MM.1S (cell line): Measurements from ENCODE around the gene PTPRN2.

ENCODE experiments used
- EZH2 ChIP-seq: fragments of 300-600 bp; sonication (generic); optimal IDR thresholded peaks from 2 replicates; pipeline ENCODE3; 2017; ENCODE audit warnings: low read depth, mild to moderate bottlenecking, antibody characterized with exemption, low read length, mixed read lengths
- EZH2phosphoT487 ChIP-seq: fragments of 300-600 bp; sonication (generic); IDR thresholded peaks from 2 replicates; pipeline ENCODE4 v1.6.1; 2018; ENCODE audit warnings: antibody characterized with exemption, low read length
- TF ChIP-seq, protein P1 (sequence below): fragments of 300-600 bp; sonication (generic); IDR thresholded peaks from 2 replicates; pipeline ENCODE4 v1.5.1; 2016; ENCODE audit warnings: antibody characterized with exemption, low read length, mixed read lengths

DNA sequence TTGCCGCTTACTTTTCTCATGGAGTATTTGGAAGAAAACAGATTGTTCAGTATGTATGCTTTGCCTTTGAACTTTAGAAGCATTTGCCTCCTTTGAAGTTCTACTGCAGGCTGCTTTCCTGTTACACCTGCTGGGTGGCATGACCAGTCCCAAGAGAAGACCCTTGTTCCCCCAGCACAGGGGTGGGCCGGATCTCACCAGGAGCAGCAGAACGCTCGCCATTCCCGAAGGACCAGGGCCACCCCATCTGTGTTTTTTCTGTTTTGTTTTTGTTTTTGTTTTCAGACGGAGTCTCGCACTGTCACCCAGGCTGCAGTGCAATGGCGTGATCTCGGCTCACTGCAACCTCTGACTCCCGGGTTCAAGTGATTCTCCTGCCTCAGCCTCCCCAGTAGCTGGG is 493.6 kb downstream of the PTPRN2 start:
- TF ChIP-seq, protein P1, sequence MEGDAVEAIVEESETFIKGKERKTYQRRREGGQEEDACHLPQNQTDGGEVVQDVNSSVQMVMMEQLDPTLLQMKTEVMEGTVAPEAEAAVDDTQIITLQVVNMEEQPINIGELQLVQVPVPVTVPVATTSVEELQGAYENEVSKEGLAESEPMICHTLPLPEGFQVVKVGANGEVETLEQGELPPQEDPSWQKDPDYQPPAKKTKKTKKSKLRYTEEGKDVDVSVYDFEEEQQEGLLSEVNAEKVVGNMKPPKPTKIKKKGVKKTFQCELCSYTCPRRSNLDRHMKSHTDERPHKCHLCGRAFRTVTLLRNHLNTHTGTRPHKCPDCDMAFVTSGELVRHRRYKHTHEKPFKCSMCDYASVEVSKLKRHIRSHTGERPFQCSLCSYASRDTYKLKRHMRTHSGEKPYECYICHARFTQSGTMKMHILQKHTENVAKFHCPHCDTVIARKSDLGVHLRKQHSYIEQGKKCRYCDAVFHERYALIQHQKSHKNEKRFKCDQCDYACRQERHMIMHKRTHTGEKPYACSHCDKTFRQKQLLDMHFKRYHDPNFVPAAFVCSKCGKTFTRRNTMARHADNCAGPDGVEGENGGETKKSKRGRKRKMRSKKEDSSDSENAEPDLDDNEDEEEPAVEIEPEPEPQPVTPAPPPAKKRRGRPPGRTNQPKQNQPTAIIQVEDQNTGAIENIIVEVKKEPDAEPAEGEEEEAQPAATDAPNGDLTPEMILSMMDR = no peak
- TF ChIP-seq EZH2 (no peak), EZH2phosphoT487 (no peak)
